Gastrocnemius medialis (tissue), 4 donors: Measurements from ENCODE around the gene DEPDC1B. TPM values are rescaled to one million over a fixed set of nuclear protein-coding genes. Genes with fewer than 3 reads are reported as not detected.
A peak's percentile ranks its signal among the peaks of the same experiment; 100 is the strongest.

ENCODE experiments used
- ATAC-seq, 2 donors: fragments of 150-250 bp; one replicate each; pipeline ENCODE4 v1.9.1; 2016
- DNase-seq, 2 donors: peaks; one replicate each; pipeline ENCODE4 v3.0.0-alpha.2; 2019
- H3K27ac ChIP-seq, 4 donors: fragments of 200-600 bp; sonication (generic); 1 replicate in 1 of 4; 2 replicates in 3 of 4; pipeline ENCODE4 v1.5.1; 2016 to 2018; ENCODE audit warnings: mild to moderate bottlenecking in 2 of 4, moderate library complexity in 1 of 4
- H3K27me3 ChIP-seq, 3 donors: fragments of 200-600 bp; sonication (generic) in 2 of 3; 1 replicate in 1 of 3; 2 replicates in 2 of 3; pipeline versions ENCODE4 v1.5.1 to v1.6.0; 2016 to 2019; ENCODE audit warnings: mild to moderate bottlenecking in 1 of 3, moderate library complexity in 1 of 3
- H3K36me3 ChIP-seq, 2 donors: fragments of 200-600 bp; sonication (generic) in 1 of 2; one replicate each; pipeline ENCODE4 v1.5.1; 2017 to 2018
- H3K4me1 ChIP-seq, 2 donors: fragments of 200-600 bp; sonication (generic) in 1 of 2; one replicate each; pipeline ENCODE4 v1.5.1; 2016 to 2017; ENCODE audit warnings: mild to moderate bottlenecking in 2 of 2
- H3K4me3 ChIP-seq, 4 donors: fragments of 200-600 bp; sonication (generic) in 3 of 4; 1 replicate in 1 of 4; 2 replicates in 3 of 4; pipeline ENCODE4 v1.5.1; 2016 to 2019; ENCODE audit warnings: mild to moderate bottlenecking in 2 of 4
- H3K9me3 ChIP-seq, 3 donors: fragments of 200-600 bp; sonication (generic) in 2 of 3; 1 replicate in 1 of 3; 2 replicates in 2 of 3; pipeline ENCODE4 v1.5.1; 2016 to 2019
- CTCF ChIP-seq, 5 experiments: fragments of 450-650 bp in 3 of 5; fragments of 200-600 bp in 2 of 5; sonication (generic) in 2 of 5; IDR thresholded peaks in 4 of 5; conservative IDR thresholded peaks in 1 of 5; 1 replicate in 4 of 5; 2 replicates in 1 of 5; pipeline ENCODE4 v1.5.1; 2016 to 2019; ENCODE audit warnings: antibody characterized with exemption in 5 of 5, mild to moderate bottlenecking in 3 of 5, moderate library complexity in 3 of 5
- POLR2A ChIP-seq, 2 donors: fragments of 450-650 bp; IDR thresholded peaks; one replicate each; pipeline ENCODE4 v1.6.1; 2017; ENCODE audit warnings: antibody characterized with exemption in 2 of 2, mild to moderate bottlenecking in 2 of 2, moderate library complexity in 2 of 2
- in situ Hi-C, 4 donors: fragments of 200-750 bp; cut with MboI; loops; one replicate each; pipeline versions ENCODE4 v1.15.0 to v1.8.0; 2017; ENCODE audit warnings: low sequenced_read_pairs in 4 of 4
- intact Hi-C: fragments of 100-400 bp; cut with DNase I; formaldehyde crosslinking; loops from one replicate; pipeline ENCODE4 v1.15.1; 2023; ENCODE audit warnings: low total_unique reads
- total RNA-seq, 4 donors: library from RNA; depleted of rRNA; stranded (reverse); fragments of >200 nt; gene quantifications; one replicate each; pipeline versions ENCODE4 v1.1.0 to v1.2.3, GENCODE V29; 2016

DEPDC1B gene
- under 1 TPM in 1 of 4 donors, not detected in 3; 0.42 TPM for total RNA-seq

GRCh38 chr5:60699609-60700415 lies at the start of gene DEPDC1B:
Gene DEPDC1B, minus strand, starts transcription at chr5:60700166. Its CDS starts 73 bp downstream, at chr5:60700093.
- peak; percentile 90 for ATAC-seq
- Histone ChIP-seq H3K4me1 (peaks cover 9 to 12% of the 10 kb centered on the region in 2 donors), H3K36me3 (no peaks in the 10 kb centered on the region), H3K27me3 (no peaks in the 10 kb centered on the region), H3K4me3 (peak within 1 kb of the TSS; percentile 71 to 85 (median 80)), H3K27ac (peak within 1 kb of the TSS; percentile 44 to 63 (median 54)), H3K9me3 (no peaks in the 10 kb centered on the region)
- in situ Hi-C loops (loop anchor here in 1 of 4 donors (25.0 kb wide), 1 partner anchor 888 kb away; no protein-coding TSS in a partner anchor), intact Hi-C loops (no loop called here)
- peak; percentile 49 to 58 for DNase-seq
- peak in 1 of 2 donors; percentile 7 for TF ChIP-seq POLR2A (IDR thresholded peaks at IDR 0.05)
- TF ChIP-seq CTCF (IDR thresholded peaks at IDR 0.05 in 4 of 5, conservative IDR thresholded peaks at IDR 0.05 in 1 of 5) = no peak

- TF ChIP-seq CTCF (IDR thresholded peaks at IDR 0.05 in 4 of 5, conservative IDR thresholded peaks at IDR 0.05 in 1 of 5) (no peak), POLR2A (IDR thresholded peaks at IDR 0.05) (no peak)
- no peaks in the 10 kb centered on the region for H3K9me3 ChIP-seq
- no peak for ATAC-seq
- H3K27me3 ChIP-seq = no peaks in the 10 kb centered on the region
- intact Hi-C loops (no loop called here), in situ Hi-C loops (no loop called here)
- no peak overlapping the region for H3K27ac ChIP-seq
- H3K36me3 ChIP-seq = no peaks in the 10 kb centered on the region
- H3K4me1 ChIP-seq = no peaks in the 10 kb centered on the region
- no peak overlapping the region for H3K4me3 ChIP-seq
- no peak for DNase-seq
Measured at GRCh38 chr5:60744682-60745081, 44.7 kb upstream of the DEPDC1B start.

GRCh38 chr5:60743511-60744314 lies 43.7 kb upstream of the DEPDC1B start:
- no peak overlapping the region for H3K27ac ChIP-seq
- H3K4me1 ChIP-seq = no peaks in the 10 kb centered on the region
- TF ChIP-seq CTCF (IDR thresholded peaks at IDR 0.05 in 4 of 5, conservative IDR thresholded peaks at IDR 0.05 in 1 of 5) (no peak), POLR2A (IDR thresholded peaks at IDR 0.05) (no peak)
- in situ Hi-C loops = no loop called here
- no peak overlapping the region for H3K4me3 ChIP-seq
- no peaks in the 10 kb centered on the region for H3K36me3 ChIP-seq
- intact Hi-C loops = no loop called here
- H3K27me3 ChIP-seq = no peaks in the 10 kb centered on the region
- DNase-seq = no peak
- no peaks in the 10 kb centered on the region for H3K9me3 ChIP-seq
- ATAC-seq = no peak

- Histone ChIP-seq H3K4me1 (no peaks in the 10 kb centered on the region), H3K9me3 (no peaks in the 10 kb centered on the region), H3K36me3 (no peaks in the 10 kb centered on the region), H3K27me3 (no peaks in the 10 kb centered on the region), H3K4me3 (no peak overlapping the region), H3K27ac (no peak overlapping the region)
- ATAC-seq (no peak), DNase-seq (no peak)
- no peak for TF ChIP-seq CTCF (IDR thresholded peaks at IDR 0.05 in 4 of 5, conservative IDR thresholded peaks at IDR 0.05 in 1 of 5)
- no peak for TF ChIP-seq POLR2A (IDR thresholded peaks at IDR 0.05)
- intact Hi-C loops = no loop called here
- in situ Hi-C loops = no loop called here
Measured at GRCh38 chr5:60740322-60740721, 40.4 kb upstream of the DEPDC1B start.
